NB4 (cell line): ENCODE measurements around the gene AMIGO1.
A peak's percentile ranks its signal among the peaks of the same experiment; 100 is the strongest.

Experiments used
- CTCF ChIP-seq: IDR thresholded peaks from one replicate; pipeline ENCODE4 v1.5.1; 2012; ENCODE audit warnings: low read depth, low read length
- POLR2A ChIP-seq: IDR thresholded peaks from 2 replicates; pipeline ENCODE4 v1.6.1; 2011; ENCODE audit warnings: mild to moderate bottlenecking; ENCODE audit not compliant: insufficient read length; ENCODE audit errors: extremely low read depth
- TF ChIP-seq, protein P1 (sequence below): IDR thresholded peaks from 2 replicates; pipeline ENCODE4 v1.6.1; 2011; ENCODE audit warnings: low read depth, low read length

DNA sequence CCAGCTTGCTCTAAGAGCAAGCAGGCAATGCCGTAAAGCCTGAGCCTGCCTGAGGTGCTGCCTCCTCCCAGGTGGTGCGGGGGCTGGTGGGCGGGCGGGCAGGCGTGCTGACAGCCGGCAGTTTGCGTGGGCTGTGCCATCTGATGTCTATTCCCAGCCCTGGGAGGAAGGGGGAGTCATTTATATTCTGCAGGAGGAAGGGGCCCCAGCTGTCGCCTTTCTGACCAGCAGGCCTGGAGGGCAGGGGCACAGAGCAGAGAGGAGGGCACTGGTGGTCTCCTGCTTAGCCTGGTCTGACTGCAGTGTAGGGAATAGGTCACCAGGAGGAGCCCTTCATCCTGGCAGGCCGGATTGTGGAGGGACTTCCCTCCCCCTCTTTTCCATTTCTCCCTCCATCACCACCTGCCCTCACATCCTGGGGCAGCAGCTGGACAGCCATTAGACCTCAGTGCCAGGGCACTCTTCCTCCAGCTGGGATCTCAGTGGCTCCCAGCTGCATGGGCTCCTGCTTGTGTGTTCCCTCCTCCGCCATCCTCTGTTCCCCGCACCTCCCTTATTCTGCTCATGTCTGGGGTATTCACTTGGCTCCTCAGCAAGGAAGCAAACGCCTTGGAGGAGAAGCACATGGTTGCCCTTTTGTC is 11.2 kb downstream of the AMIGO1 start:
- TF ChIP-seq POLR2A (no peak), CTCF (peak; percentile 56)
- TF ChIP-seq, protein P1, sequence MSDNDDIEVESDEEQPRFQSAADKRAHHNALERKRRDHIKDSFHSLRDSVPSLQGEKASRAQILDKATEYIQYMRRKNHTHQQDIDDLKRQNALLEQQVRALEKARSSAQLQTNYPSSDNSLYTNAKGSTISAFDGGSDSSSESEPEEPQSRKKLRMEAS: peak; percentile 66
